Placental pericyte (primary cell): ENCODE measurements around the gene SMARCD2. TPM values are rescaled to one million over a fixed set of nuclear protein-coding genes. Genes with fewer than 3 reads are reported as not detected.

Experiments used
- small RNA-seq: library from RNA; depleted of rRNA; stranded (forward); fragments of <200 nt; gene quantifications from one replicate; pipeline ENCODE3, GENCODE V24; 2012; ENCODE audit warnings: low replicate concordance
- total RNA-seq: library from RNA; depleted of rRNA; stranded (reverse); fragments of >200 nt; gene quantifications from 2 replicates; pipeline ENCODE4 v1.2.3, GENCODE V29; 2012

The SMARCD2 gene
- total RNA-seq, result 70.2 and 88.3 TPM in 2 replicates

DNA sequence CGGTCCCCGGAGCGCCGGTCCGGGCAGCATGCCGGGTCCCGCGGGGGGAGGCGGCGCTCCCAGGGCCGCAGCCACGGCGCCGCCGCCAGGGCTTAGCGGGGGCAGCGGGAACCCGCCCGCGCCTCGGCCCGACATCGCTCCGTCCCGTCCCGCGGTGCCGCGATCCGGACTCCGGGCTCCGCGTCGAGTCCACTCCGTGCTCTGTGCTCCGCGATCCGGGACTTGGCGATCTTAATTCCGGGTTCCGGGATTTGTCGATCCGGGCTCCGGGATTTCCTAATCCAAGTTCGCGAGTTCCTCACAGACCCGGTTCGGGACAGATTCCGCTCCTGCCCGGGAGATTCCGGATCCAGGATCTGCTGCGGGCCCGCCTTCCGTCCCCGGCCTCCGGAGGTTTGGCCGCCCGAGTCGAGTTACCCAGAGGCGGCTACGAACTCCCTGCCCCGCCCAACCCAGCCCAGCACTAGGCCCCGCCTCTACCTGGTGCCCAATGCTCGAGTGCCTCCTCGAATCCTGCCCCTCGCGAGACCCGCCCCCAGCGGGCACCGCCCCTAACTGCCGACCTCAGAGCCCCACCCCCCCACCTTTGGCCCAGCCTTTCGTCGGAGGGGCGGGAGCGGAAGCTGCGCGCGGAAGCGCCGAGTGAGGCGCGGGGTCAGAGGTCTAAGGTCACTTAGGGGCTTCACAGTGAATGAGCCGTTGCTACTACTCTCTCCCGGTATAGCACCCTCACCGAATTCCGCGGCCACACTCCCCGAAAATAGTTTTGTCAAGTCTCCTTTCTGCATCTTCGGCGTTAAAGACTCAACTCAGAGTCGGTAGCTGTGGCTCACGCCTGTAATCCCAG lies at the start of gene SMARCD2:
TSS of gene SMARCD2 (minus strand) at position 146 of the 847 bp plus-strand sequence. CDS start at position 135, 11 bp downstream.

GRCh38 chr17:63881935-63882601 lies 39.6 kb upstream of the SMARCD2 start, which contains the start of gene GH2:
Gene GH2 (minus strand): TSS chr17:63881944. CDS start chr17:63881801, 143 bp downstream.

GRCh38 chr17:63873577-63873976 lies 31.1 kb upstream of the SMARCD2 start, which contains the start of gene CSH2:
Gene CSH2 (minus strand): TSS chr17:63873677. CDS start chr17:63873614, 63 bp downstream.

DNA sequence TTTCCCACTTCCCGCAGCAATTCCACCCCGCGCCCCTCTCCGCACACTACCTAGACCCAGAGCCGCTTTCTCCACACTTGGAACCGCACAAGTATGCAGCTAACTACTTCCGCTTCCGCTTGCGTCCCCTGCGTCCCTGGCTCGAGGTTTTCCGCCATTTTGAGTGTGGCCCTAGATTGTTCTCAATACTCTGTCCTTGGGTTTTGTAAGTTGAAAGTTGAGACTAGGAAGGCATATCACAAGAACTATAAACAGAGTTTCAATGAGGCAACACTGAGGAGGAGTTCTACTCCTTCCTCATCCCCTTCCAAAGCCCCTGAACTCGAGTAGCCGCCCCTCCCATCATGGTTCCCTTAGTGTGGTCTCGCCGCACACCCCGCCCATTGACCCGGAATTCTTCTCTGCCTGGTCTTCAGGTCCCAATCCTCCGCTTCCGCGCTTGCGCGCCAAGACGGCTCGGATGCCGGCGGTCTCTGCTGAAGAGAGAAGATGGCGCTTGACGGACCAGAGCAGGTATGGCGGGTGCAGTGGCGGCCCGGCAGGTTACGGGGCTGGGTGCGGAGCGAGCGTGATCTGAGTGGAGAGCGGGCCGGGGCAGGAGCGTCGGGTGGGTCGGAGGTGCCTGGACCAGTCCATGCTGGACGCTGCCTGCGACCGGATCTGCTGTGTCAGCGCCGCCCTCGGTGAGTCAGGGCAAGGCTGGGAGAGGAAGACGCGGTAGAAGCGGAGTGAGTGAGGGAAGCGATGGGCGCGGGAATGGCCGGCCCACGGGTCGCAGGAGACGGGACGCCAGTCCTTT lies 15.3 kb downstream of the SMARCD2 start, which contains the start of the genes FTSJ3 and PSMC5:
TSS of gene FTSJ3 (minus strand) at position 662 of the 799 bp plus-strand sequence. CDS start 761 bp downstream, outside the sequence.
TSS of gene PSMC5 (plus strand) at position 430 of the 799 bp plus-strand sequence. CDS start at position 490, 60 bp downstream.

Small RNAs within 50 kb of the gene (small RNA-seq; reads per million reads assigned to genes)
- not detected for gene AC040958.1

Other genes starting within 250 kb of the SMARCD2 start
- gene TACO1, start 241.8 kb downstream of the SMARCD2 start, total RNA-seq, result 14.2 and 23.5 TPM in 2 replicates
- gene MAP3K3, start 220.3 kb downstream of the SMARCD2 start, total RNA-seq, result 41.1 and 43.2 TPM in 2 replicates
- 9.9 and 16.6 TPM in 2 replicates for gene LIMD2, start 142.6 kb downstream of the SMARCD2 start, total RNA-seq
- 19.3 and 35.8 TPM in 2 replicates for gene STRADA, start 100.9 kb downstream of the SMARCD2 start, total RNA-seq
- 64.7 and 105 TPM in 2 replicates for gene CCDC47, start 69.1 kb downstream of the SMARCD2 start, total RNA-seq
- 71.2 and 81.4 TPM in 2 replicates for gene DDX42, start 68.5 kb downstream of the SMARCD2 start, total RNA-seq
- gene PSMC5, start 15.3 kb downstream of the SMARCD2 start, total RNA-seq, result 41.9 and 47.3 TPM in 2 replicates
- gene FTSJ3, start 15.0 kb downstream of the SMARCD2 start, total RNA-seq, result 38.5 and 71.2 TPM in 2 replicates
- gene CSH2, start 31.0 kb upstream of the SMARCD2 start, total RNA-seq, result 0.14 TPM in 1 of 2 replicates, not detected in the other
- gene GH2, start 39.3 kb upstream of the SMARCD2 start, total RNA-seq, result not detected in 2 replicates
- gene CSH1, start 53.9 kb upstream of the SMARCD2 start, total RNA-seq, result not detected in 2 replicates
- not detected in 2 replicates for gene CSHL1, start 68.6 kb upstream of the SMARCD2 start, total RNA-seq
- not detected in 2 replicates for gene GH1, start 76.2 kb upstream of the SMARCD2 start, total RNA-seq
- not detected in 2 replicates for gene CD79B, start 89.6 kb upstream of the SMARCD2 start, total RNA-seq
- gene SCN4A, start 130.2 kb upstream of the SMARCD2 start, total RNA-seq, result under 0.01 TPM in 1 of 2 replicates, not detected in the other
- gene PRR29, start 155.7 kb upstream of the SMARCD2 start, total RNA-seq, result 0.14 and 0.44 TPM in 2 replicates
- 2.4 and 2.7 TPM in 2 replicates for gene ICAM2, start 177.9 kb upstream of the SMARCD2 start, total RNA-seq